Measurements from ENCODE around the gene RND1.
"Not testable (repeated sequence)": the region's sequence is repeated elsewhere in the genome, so short reads cannot be mapped to it uniquely, and the experiment has no call there.

Gene RND1

DNA sequence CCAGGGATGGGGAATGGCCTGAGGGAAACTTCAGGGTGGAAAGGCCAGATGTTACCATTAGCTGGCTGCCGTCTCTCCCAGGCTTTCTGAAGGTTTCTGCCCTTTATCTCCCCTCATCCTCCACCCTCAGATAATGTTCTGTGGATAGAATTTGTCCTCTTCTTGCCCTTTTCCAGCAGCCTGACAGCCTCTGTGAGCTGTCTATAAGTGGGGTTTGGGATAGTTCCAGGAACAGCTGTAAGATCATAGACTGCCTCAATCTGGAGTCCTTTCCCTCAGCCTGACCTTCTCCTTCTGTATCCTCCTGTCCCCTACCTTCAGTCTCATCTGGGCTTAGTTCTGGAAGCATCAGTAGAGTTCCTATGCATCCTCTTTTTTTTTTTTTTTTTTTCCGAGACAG lies 2.8 kb upstream of the RND1 start:
- DNase-seq (ENCODE audit: low read depth in 2 of 2, low spot score in 1 of 2): no peak

DNA sequence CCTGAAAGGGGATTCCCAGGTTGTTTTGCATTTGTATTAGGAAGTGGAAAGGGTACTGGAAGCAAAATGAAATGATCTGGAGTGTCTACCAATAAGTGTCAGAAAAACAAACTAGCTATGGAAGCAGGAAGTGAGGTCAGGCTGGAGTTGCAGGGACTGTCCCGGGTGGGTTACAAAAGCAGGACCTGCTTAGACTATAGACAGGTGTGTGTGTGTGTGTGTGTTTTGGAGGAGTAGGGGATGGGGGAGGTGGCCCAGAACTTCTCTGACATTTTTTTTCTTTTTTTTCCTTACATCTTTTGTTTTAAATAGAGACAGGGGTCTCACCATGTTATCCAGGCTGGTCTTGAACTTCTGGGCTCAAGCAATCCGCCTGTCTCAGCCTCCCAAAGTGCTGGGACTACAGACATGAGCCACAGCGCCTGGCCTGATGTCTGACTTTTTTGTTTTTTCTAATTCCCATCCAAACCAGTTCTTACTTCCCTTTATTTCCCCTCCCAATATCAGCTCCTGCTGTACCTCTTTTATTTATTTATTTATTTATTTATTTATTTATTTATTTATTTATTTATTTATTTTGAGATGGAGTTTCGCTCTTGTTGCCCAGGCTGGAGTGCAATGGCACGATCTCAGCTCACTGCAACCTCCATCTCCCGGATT lies 512 bp upstream of the RND1 start:
- DNase-seq (ENCODE audit: low read depth in 2 of 2, low spot score in 1 of 2): no peak

- no peak for DNase-seq (ENCODE audit: low read depth in 2 of 2, low spot score in 1 of 2)
Measured at GRCh38 chr12:48863291-48863690, 2.4 kb downstream of the RND1 start.

- no peak for DNase-seq (ENCODE audit: low read depth in 2 of 2, low spot score in 1 of 2)
Measured at GRCh38 chr12:48862760-48863159, 2.9 kb downstream of the RND1 start.

GRCh38 chr12:48861111-48861510 lies 4.6 kb downstream of the RND1 start:
- no peak for DNase-seq (ENCODE audit: low read depth in 2 of 2, low spot score in 1 of 2)

GRCh38 chr12:48860236-48860635 lies 5.4 kb downstream of the RND1 start:
- not testable (repeated sequence) for DNase-seq (ENCODE audit: low read depth in 2 of 2, low spot score in 1 of 2)

GRCh38 chr12:48859607-48860006 lies 6.1 kb downstream of the RND1 start:
- no peak for DNase-seq (ENCODE audit: low read depth in 2 of 2, low spot score in 1 of 2)

DNA sequence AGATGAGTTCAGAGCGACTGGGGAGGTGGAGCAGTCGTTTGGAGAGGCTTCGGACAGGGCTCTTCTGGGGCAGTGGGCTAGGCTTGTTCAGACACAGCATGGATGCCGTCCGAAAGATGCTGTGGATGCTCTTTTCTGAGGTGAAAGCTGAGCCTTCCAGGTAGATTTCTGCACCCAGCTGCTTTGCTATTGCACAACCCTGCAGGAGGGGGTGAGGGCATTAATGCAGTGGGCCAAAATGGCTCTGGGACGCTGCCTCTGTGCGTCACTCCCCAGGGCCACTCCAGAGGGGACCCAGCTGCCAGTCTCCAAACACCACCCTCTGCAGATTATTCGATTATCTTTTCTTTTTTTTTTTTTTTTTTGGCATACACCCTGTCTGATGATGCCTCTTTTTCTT lies 7.6 kb downstream of the RND1 start:
- DNase-seq (ENCODE audit: low read depth in 2 of 2, low spot score in 1 of 2): no peak

- DNase-seq (ENCODE audit: low read depth in 2 of 2, low spot score in 1 of 2): no peak
Measured at GRCh38 chr12:48857278-48857994, 8.2 kb downstream of the RND1 start.

DNA sequence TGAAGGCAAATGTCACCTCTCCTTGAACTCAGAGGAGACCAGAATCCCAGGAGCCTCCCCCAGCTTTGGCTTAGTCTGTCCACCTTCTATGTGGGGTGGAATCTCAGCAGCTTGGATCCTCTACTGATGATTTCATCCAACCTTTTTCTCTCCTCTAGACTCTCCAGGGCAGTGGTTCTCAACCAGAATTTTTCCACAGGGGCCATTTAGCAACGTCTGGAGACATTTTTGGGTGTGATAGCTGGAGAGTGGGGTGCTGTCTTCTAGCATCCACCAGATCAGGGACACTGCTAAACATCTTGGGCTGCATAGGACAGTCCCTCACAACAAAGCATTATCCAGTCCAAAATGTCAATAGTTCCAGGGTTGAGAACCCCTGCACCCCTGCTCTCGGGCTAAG lies 9.3 kb downstream of the RND1 start:
- DNase-seq (ENCODE audit: low read depth in 2 of 2, low spot score in 1 of 2): no peak

GRCh38 chr12:48854932-48855331 lies 10.7 kb downstream of the RND1 start:
- not testable (repeated sequence) for DNase-seq (ENCODE audit: low read depth in 2 of 2, low spot score in 1 of 2)

- no peak for DNase-seq (ENCODE audit: low read depth in 2 of 2, low spot score in 1 of 2)
Measured at GRCh38 chr12:48854488-48854887, 11.2 kb downstream of the RND1 start.

DNA sequence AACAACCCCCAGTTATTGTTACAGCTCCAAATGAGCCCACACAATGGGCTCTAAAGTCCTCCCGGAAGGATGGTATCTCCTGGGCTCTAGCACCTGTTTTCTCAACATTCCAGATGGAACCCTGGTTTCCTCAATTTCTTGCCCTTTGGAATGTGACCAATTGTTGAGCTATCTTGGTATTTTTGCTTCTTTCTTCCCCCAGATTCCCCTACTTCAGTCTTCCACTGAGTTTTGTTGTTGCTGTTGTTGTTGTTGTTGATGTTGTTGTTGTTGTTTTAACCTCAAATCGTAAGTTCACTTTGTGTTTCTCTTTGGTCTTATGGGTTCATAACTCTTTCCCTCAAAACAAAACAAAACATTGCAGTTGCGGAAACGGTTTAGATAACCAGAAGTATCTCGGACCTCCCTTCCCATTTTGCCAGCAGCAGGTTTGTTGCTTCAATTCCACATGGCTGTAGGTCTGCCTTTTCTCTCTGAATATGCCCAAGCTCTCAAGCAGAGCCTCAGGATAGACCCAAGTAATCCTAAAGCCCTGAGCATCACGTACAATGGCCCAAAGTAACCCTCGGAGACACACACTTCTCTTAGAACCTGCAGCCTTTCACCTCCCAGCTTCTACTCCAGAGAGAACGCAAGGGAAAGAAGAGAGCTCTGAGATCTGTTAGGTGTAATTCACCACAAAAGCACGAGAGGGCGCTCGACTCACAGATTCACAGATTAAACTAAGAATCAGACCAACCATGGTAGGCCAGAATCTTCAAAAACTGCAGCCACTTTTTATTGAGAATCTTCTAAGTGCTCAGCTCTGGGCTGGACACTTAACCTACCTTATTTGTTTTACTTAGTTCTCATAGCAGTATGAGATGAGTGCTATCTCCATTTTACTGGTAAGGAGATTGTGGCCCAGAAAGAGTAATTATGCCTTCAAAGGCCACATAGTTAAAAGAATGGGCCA lies 12.7 kb downstream of the RND1 start:
- peak; percentile 78 to 86 for DNase-seq (ENCODE audit: low read depth in 2 of 2, low spot score in 1 of 2)

DNA sequence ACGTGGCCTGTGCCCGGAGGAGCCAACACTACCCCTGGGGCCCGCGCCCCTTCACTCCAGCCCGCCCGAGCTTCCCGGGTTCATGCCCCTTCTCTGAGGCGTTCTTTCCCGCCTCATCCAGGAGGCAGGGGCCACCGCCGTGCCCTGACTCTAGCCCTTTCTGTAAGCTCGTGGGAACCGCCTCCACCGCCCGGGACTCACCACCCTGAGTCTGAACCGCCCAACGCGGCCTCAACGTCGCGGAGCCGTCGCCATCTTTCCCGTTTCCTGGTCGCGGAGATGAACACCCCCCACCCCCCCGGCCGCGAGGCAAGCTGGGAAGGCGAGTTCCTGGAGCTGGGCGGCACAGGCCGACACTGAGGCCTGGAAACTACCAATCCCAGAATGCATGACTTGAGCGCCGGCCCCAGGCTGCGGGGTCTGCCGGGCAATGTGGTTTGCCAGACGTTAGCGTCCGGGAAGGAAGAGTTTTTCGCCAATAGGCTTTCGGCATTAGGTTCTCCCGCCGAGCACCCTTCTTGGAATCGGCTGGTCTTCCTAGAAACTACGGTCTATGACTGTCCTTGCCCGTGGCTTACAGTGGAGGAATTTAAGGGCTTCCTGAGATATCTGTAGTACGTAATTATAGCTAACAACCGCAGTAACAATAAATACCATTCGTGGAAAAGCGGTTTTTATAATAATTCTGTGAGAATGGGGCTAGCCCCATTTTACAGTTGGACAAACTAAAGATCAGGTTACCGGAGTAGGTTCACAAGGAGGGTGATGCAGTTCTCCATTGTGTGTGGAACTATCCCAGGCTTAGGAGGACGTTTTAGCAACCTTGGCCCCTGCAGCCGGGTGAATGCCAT lies 13.6 kb downstream of the RND1 start, which contains the start of gene DDX23:
Gene DDX23 (minus strand): TSS at position 281 of the 851 bp plus-strand sequence. CDS start 6,381 bp downstream, outside the sequence.
- DNase-seq (ENCODE audit: low read depth in 2 of 2, low spot score in 1 of 2): peak; percentile 68 to 81

GRCh38 chr12:48842021-48842420 lies 23.6 kb downstream of the RND1 start:
- not testable (repeated sequence) for DNase-seq (ENCODE audit: low read depth in 2 of 2, low spot score in 1 of 2)

DNA sequence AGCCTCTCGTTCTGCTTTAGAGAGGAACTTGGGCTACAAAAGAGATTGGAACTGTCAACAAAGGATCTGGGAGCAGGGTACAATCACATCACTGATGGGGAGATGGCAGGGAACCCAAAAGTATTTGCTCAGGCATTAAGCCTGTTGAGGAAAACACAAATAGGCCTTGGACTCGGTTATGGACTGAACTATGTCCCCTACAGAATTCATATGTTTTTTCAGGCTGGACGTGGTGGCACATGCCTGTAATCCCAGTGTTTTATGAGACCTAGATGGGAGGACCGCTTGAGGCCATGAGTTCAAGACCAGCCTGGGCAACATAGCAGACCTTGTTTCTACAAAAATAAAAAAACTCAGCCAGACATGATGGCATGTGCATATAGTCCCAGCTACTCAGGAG lies 27.6 kb downstream of the RND1 start:
- DNase-seq (ENCODE audit: low read depth in 2 of 2, low spot score in 1 of 2): no peak

DNA sequence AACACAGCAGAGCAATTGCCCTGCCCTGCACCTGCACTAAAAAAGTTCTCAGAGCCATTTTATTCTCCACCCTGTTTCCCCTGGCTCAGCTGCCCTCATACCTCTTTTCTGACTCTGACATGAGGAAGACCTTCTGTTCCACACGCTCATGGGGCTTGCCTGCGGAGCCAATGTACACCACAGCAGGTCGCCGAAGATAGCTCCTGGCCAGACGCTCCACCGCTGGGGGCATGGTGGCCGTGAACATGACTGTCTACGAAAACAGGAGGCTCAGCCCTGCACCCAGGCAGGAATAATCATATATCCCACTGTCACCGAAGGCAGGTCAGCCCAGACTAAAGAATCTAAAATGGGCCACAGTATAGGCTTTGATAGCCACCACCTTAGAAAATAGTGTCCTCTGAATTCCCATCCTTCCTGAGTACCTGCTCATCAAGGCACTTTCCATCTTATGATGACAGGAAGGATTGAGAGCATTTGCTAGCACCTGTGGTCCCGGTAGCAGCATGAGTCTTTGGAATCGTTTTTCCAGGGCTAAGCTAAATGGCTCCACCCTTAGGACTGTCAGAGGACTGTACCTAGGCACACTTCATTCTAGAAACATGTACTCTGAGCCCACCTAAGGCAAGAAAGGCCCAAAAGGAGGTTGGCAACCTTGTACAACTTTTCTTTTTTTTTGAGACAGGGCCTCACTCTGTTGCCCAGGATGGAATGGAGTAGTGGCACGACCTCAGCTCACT lies 33.2 kb downstream of the RND1 start:
- no peak for DNase-seq (ENCODE audit: low read depth in 2 of 2, low spot score in 1 of 2)

- no peak for DNase-seq (ENCODE audit: low read depth in 2 of 2, low spot score in 1 of 2)
Measured at GRCh38 chr12:48831257-48831656, 34.4 kb downstream of the RND1 start.

- no peak for DNase-seq (ENCODE audit: low read depth in 2 of 2, low spot score in 1 of 2)
Measured at GRCh38 chr12:48828841-48829575, 36.7 kb downstream of the RND1 start.

Data from stimulated activated CD8-positive, alpha-beta memory T cell treated with anti-CD3 and anti-CD28 coated beads, Interleukin-4, amount 100 ng/mL, for 1 hour (primary cell).